Activated T-cell treated with anti-CD3 and anti-CD28 coated beads for 24 hours (primary cell): ENCODE results near the gene CUL3.
"Not testable (repeated sequence)": the region's sequence is repeated elsewhere in the genome, so short reads cannot be mapped to it uniquely, and the experiment has no call there.

Source experiments
- DNase-seq: peaks from one replicate; pipeline ENCODE4 v3.0.0-alpha.2; 2020; ENCODE audit warnings: low read depth

CUL3 gene

DNA sequence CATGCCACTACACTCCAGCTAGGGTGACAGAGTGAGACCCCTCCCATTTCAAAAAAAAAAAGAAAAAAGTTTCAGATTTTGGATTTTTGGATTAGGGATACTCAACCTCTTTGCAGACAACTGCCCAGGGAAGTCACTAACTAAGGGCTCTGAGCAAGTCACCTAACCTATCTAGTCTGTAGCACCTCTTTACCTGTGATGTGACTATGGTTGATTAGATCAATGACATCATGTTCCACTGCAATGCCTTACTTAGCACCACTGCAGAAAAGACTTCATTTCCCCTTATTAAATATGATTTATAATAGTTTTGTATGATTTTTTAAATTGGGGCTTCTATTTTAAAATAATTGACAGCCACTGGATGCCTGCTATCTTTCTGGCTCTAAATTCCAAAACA, 41.2 kb downstream of the CUL3 start:
- no peak for DNase-seq

DNA sequence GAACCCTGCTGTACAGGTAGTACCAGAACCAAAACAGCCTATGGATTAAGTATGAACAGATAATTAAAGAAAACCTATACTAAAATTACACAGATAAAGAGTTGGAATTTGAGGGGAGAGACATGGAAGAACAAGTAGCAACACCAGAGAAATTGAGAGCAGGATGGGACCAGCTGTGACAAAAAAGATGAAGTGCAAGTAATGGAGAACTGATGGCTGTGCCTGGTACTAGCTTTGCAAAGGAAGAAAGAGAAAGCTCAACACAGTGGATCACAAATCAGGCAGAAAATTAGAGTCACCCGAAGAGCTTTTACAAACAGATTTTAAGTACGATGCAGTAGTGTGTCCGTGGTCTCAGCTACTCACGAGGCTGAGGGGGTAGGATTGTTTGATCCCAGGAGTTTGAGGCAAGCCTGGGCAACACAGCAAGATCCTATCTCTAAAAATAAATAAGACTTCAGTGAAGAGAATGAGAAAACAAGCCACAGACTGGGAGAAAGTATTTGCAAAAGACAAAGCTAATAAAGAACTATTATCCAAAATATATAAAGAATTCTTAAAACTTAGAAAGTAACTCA, 46.5 kb downstream of the CUL3 start:
- DNase-seq: no peak

DNA sequence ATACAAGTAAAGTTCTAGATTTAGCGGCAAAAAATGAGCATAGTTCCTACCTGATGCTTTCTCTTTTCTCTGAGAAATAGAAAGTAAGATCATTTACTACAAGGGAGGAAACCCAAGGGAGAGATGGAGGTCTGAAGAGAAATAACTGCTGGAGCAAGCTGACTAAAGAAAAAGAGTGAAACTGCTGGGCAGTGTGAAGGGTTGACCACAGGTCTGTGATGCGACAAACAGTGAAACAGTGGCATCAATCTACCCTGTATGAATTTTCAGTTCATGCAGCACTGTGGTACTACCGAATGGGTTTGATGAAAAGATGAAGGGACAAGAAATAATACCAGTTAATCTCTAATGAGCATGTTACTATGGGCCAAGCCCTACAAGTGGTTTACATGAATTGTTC, 52.2 kb downstream of the CUL3 start:
- no peak for DNase-seq

DNA sequence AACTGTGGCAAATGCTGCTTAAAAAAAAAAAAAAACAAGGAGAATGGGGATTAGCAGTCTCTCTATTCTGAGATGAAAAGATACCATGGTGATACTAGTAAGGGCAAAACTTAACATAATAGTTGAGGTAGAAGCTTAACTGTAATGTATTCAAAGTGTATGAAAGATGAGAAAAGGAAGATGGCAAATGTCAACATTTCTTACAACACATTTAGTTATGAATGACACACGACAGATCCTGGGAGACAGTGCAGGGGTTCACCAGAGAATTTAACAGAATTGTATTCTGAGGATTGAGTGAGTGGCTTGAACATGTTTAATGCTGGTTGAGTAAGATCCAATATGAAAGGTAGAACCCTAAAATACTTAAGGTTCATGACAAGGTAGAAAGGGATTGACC, 52.7 kb downstream of the CUL3 start:
- DNase-seq: no peak

DNA sequence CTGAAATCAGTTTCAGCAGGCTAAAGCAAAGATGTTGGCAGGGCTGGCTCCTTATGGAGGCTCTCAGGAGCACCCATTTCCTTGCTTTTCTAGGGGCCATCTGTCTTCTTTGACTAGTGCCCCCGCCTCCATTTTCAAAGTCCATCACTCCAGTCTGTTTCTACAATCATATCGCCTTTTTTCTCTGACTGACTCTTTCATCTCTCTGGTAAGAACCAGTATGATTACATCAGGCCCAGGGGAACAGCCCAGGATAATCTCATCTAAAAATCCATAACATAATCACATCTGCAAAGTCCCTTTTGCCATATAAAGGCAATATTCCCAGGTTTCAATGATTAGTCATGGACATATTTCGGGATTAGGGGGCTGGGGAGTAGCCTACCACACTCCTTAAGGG, 57.0 kb downstream of the CUL3 start:
- DNase-seq: no peak

DNA sequence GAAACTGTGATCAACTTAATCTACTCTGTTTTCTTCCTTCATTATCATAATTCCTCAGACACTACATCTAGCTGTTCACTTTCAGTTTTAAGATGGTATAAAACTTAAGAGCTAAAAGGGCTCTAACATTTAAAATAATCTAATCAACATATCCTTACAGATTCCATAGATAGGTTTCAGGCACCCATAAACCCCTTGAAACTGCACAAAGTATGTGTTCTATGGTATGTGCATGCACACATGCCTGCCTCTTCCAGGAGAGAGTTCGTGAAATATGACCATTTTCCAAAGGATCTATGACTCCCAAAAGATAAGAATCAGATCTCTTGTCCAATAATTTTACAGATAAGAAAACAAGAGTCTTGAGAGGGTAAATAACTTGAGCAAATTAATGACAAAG, 59.4 kb downstream of the CUL3 start:
- no peak for DNase-seq

DNA sequence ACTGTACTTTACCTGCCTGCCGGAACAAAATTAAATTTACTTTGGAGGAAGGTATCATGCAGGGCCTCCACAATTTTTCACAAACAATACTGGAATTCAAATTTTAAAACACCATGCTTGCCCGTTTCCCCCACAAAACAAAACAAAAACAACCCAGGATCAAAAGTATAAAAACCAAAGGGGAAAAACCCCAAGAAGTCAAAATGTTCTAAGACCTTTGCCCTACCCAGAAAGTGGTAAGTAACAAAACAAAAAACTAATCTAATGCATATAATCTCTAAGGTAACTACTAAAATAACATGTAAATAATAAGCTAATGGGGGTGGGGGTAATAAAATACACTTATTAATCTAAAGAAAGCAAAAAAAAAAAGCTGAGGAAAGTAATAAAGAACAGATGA, 60.5 kb downstream of the CUL3 start:
- DNase-seq: no peak

DNA sequence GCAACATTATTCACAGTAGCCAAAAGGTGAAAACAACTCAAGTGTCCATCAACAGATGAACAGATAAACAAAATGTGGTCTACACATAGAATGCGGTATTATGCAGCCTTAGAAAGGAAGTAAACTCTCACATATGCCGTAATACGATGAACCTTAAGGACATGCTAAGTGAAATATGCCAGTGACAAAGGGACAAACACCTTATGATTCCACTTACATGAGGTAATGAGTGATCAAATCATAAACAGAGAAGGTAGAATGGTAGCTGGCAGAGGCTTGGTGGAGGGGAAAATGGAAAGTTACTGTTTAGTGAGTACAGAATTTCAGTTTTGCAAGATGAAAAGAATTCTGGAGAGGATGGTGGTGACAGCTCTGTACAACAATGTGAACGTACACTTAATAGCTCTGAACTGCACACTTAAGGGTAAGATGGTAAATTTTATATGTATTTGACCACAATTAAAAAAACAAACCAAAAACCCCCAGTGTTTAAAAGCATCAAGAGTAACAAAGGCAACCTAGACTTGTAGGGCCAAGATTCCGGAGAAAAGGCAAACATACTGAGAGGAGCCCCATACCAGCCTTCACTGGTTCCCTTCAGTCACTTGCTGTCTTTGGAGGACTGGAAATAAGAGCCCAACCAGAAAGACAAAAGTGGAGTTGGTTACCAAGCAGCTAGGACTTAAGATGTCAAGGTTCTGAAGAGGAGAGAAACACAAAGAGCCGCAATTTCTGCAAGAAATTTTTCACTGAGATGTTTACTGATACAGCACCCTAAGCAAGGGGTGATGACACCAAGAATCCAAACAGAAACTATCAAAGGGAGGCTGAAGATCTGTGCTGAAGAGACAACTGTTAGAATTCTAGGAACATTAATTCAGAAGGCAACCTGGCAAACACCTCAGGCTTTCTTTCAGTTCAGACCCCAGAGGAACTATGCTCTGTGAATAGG, 61.3 kb downstream of the CUL3 start:
- no peak for DNase-seq

DNA sequence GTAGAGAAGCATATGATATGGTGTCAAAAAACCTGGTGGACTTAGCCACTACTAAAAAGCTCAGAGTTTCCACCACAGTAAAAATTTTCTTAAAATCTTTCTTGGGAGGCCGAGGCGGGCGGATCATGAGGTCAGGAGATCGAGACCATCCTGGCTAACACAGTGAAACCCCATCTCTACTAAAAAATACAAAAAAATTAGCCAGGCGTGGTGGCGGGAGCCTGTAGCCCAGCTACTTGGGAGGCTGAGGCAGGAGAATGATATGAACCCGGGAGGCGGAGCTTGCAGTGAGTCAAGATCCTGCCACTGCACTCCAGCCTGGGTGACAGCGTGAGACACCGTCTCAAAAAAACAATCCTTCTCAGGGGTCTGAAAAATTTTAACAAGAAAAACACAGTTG, 62.7 kb downstream of the CUL3 start:
- DNase-seq: not testable (repeated sequence)

DNA sequence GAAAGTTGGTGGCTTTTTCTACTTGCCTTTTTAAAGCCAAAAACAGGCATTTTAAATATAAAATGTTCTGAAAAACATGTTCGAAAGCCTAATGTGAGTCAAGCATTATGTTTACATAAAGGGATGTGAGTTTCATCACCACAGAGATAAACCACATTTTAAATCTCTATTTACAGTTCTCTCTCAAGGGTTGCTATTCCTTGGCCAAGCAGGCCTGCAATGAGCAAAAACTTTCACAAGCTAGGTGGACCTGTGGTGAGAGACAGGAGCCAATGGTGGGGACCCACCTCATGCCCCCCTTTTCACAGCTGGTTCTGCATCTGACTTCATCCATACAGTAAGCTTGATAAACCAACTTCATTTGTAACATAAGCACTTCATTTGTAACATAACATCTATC, 65.1 kb downstream of the CUL3 start:
- DNase-seq: no peak

DNA sequence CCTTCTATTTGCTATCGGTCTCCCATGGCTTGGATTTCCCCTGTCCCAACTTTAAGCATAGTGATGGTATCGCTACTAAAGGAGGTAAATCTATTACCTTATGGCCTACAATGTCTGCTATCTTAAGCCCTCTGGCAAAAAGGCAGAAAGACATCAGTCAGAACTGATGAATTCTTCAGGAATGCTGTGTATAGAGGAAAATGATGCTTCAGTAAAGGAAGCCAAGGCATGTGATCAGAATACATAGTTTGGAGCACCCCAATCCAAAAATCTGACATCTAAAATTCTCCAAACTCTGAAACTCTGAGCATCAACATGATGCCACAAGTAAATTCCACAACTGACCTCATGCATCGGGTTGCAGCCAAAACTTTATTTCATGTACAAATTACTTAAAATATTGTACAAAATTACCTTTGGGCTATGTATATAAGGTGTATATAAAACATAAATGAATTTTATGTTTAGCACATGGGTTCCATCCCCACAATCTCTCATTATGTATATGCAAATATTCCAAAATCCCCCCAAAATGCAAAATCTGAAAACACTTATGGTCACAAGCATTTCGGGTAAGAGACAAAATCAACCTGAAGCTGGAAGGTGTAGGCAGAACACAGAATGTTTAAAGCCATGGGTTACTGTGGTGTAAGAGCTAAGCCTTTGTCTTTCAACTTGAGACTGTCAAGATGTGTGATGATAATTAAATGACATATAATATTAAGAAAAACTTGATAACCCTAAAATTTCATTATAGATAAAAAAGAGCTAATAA, 66.2 kb downstream of the CUL3 start:
- DNase-seq: no peak

DNA sequence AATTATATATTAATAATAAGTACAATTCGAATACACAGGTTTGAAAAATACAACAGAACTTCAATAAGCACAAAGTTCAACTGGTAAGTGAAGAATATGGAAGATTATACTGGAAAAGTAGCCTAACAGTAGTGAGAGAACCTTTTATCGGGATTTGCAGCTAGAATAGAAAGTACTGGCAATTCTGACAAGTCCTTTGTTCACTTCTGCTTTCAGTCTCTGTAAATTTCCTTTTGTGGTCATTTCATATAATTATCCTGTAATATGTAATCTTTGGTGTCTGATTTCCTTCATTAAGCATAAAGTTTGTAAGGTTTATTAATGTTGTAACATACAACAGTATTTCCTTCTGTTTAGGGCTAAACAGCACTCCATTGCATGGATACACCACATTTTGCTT, 67.2 kb downstream of the CUL3 start:
- DNase-seq: no peak

DNA sequence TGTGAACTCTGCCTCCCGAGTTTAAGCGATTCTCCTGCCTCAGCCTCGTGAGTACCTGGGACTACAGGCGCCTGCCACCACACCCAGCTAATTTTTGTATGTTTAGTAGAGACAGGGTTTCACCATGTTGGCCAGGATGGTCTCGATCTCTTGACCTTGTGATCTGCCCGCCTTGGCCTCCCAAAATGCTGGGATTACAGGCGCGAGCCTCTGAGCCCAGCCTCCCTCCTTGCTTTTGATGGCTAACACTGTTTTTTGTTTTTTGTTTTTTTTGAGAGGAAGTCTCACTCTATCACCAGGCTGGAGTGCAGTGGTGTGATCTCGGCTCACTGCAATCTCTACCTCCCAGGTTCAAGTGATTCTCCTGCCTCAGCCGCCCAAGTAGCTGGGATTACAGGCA, 68.8 kb downstream of the CUL3 start:
- not testable (repeated sequence) for DNase-seq

DNA sequence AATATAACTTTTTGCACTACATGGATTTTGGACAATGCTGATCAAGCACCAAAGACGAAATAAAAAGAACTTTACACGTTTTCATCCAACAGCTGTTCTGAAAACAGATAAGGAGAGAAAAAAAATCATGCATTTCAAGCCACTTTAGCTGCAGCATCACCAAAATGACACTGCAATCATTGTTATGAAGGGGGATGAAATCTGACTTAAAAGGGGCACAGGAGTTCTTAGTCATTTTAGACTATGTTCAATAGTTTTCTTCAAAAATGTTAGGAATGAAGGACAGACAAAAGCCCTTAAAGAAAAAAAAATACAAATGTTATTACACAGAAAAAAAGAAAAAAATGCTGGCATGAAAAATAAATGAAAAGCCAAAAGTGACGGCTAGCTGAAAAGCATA, 71.2 kb downstream of the CUL3 start:
- no peak for DNase-seq

DNA sequence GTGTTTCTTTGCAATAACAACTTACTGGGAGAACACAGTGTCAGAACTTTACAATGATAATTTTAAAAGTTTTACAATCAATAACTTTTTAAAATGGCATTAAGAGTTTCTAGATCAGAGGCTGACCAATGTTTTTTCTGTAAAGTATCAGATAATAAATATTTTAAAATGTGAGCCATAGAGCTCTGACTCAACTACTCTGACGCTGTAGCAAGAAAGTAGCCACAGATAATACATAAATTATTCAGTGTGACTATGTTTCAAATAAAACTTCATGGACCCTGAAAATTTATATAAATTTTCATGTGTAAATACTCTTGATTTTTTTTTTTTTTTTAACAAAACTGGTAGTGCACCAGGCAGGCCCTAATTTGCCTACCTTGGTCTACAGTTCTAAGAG, 77.4 kb downstream of the CUL3 start:
- DNase-seq: no peak

DNA sequence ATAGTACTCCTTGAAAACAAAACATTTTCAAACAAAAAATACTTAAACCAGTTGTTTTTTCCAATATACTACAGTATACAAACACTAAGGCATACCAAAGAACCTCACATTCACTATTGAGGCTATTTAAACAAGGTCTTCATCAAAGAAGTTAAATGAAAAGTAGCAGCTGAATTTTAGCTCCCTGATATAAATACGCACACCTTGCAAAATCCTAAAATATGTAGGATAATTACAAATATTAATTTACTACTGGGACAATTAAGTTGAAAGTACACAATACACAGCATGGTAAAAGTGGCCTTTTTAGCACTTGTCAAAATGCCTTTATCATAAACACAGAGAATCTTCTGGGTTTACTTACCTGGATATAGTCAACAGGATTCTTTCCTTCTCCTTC, 78.7 kb downstream of the CUL3 start:
- DNase-seq: no peak

DNA sequence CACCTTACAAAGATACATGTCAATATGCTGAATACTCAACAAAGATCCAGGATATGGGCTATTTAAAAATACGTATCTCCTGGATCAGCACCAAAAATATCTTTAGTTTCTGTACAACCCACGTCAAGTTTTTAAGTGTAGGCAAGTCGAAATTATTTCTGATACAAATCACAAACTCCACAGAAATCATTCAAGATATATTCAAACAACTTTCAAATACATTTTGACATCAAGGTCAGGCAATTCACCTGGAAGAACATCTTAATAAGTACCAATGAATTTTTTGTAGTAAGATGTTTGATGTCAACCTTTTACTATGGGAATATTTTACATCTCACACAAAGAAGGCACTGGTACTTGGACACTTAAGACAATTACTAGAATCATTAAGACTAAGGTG, 86.2 kb downstream of the CUL3 start:
- DNase-seq: no peak

DNA sequence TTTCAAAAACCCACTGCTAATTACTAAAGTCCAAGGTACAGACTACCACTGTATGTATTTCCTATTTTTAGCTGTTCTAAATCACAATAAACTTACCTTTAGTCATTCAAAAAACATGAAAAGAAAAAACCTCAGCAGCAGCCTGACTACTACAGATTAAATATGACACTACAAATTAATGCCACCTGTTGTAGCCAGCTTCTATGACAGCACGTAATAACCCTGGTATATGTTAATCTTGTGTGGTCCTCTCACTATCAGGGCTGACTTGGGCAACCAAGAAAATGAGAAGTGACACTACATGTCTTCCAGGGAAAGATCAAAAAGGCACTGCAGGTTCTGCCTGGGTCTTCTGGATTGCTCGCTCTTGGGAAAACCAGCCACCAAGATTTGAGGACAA, 92.6 kb downstream of the CUL3 start:
- no peak for DNase-seq

DNA sequence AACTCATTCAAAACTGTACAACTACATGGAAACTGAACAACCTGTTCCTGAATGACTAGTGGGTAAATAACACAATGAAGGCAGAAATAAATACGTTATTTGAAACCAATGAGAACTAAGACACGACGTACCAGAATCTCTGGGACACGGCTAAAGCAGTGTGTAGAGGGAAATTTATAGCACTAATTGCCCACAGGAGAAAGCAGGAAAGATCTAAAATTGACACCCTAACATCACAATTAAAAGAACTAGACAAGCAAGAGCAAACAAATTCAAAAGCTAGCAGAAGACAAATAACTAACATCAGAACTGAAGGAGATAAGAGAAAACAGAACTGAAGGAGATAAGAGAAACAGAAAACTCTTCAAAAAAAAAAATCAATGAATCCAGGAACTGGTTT, 97.2 kb downstream of the CUL3 start:
- DNase-seq: not testable (repeated sequence)

DNA sequence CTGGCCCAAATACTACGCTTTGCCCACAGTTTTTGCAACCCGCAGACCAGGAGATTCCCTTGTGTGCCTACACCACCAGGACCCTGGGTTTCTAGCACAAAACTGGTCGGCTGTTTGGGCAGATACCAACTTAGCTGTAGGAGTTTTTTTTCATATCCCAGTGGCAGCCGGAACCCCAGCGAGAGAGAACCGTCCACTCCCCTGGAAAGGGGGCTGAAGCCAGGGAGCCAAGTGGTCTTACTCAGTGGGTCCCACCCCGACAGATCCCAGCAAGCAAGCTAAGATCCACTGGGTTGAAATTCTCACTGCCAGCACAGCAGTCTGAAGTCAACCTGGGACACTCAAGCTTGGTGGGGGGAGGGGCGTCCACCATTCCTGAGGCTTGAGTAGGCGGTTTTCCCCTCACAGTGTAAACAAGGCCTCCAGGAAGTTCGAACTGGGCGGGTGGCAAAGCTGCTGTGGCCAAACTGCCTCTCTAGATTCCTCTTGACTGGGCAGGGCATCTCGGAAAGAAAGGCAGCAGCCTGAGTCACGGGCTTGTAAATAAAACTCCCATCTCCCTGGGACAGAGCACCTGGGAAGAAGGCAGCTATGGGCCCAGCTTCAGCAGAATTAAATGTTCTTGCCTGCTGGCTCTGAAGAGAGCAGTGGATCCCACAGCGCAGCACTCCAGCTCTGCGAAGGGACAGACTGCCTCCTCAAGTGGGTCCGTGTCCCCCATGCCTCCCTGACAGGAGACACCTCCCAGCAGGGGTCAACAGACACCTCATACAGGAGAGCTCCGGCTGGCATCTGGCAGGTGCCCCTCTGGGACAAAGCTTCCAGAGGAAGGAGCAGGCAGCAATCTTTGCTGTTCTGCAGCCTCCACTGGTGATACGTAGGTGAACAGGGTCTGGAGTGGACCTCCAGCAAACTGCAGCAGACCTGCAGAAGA, 99.8 kb downstream of the CUL3 start:
- not testable (repeated sequence) for DNase-seq

DNA sequence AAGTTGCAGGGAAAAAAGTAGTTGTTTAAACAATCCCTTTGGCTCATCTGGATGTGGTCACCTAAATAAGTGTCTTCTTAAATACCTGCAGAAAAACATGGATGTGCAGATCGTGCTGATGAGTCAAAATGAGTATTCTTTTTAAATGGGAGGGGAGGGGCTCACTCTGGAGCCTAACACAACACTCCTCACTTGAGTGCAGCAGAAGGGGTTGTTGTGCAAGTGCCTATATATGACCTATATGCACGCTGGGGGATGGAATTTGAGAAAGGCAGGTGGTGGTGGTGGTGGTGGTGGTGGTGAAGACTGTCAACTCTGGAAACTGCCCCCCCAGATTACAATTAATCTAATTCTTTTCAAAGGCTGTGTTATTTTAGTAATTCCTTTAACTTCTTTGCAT, 105.3 kb downstream of the CUL3 start:
- no peak for DNase-seq

DNA sequence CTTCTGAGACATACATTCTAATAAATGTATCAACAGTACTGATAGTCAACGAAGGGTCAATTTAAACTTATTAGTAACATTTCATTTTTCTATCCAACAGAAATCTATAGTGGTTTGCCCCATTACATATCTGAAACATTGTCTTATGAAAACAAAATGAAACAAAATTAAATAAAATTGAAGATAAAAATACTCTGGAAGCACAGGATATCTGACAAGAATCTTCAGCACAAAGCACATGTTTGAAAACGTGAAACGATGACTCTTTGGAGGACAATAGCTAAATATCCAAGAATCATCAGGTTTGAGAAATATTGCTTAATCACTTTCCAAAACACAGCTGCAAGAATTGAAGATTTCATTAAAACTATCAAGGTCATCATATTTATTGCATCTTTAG, 112.3 kb downstream of the CUL3 start:
- no peak for DNase-seq
